ENCODE data around the gene RPN2. TPM values are rescaled to one million over a fixed set of nuclear protein-coding genes. Genes with fewer than 3 reads are reported as not detected.

The RPN2 gene
- total and polyA plus RNA-seq, 2 of the 13 experiments (the other 11 are each of a cell fraction or from before 2014, with no cell fraction given): 587 to 1,818 TPM

GRCh38 chr20:37178839-37179682, at the start of gene RPN2, which contains the start of gene MROH8 (continued):
- TF ChIP-seq PRDM10 (CRISPR knock-in tag; IDR thresholded peaks at IDR 0.05; ENCODE audit: low read depth) (peak; percentile 99), TEF (CRISPR knock-in tag; IDR thresholded peaks at IDR 0.05) (peak; percentile 82), CEBPB (IDR thresholded peaks at IDR 0.05; ENCODE audit: borderline replicate concordance, low read depth, low read length) (peak; percentile 29; the same call in 1 of the 2 replicates), ZNF646 (CRISPR knock-in tag; IDR thresholded peaks at IDR 0.05) (no peak), ZNF124 (CRISPR knock-in tag; IDR thresholded peaks at IDR 0.05) (peak; percentile 84; the same call in 1 of the 2 replicates), SIN3B (IDR thresholded peaks at IDR 0.05; ENCODE audit: low read length) (no peak; the same call in none of the 2 replicates), CBX1 (IDR thresholded peaks at IDR 0.05; ENCODE audit: low read depth) (no peak), ARID3A (IDR thresholded peaks at IDR 0.05; ENCODE audit: low read depth, low read length) (no peak), ZNF800 (CRISPR knock-in tag; IDR thresholded peaks at IDR 0.05) (peak; percentile 87), SRSF9 (IDR thresholded peaks at IDR 0.05; ENCODE audit: borderline replicate concordance, insufficient read depth, low read depth, low read length, poor library complexity, severe bottlenecking) (no peak)

Data from HepG2 (cell line).